ENCODE measurements around the gene CSTPP1.
"Not testable (repeated sequence)": the region's sequence is repeated elsewhere in the genome, so short reads cannot be mapped to it uniquely, and the experiment has no call there.

The CSTPP1 gene

DNA sequence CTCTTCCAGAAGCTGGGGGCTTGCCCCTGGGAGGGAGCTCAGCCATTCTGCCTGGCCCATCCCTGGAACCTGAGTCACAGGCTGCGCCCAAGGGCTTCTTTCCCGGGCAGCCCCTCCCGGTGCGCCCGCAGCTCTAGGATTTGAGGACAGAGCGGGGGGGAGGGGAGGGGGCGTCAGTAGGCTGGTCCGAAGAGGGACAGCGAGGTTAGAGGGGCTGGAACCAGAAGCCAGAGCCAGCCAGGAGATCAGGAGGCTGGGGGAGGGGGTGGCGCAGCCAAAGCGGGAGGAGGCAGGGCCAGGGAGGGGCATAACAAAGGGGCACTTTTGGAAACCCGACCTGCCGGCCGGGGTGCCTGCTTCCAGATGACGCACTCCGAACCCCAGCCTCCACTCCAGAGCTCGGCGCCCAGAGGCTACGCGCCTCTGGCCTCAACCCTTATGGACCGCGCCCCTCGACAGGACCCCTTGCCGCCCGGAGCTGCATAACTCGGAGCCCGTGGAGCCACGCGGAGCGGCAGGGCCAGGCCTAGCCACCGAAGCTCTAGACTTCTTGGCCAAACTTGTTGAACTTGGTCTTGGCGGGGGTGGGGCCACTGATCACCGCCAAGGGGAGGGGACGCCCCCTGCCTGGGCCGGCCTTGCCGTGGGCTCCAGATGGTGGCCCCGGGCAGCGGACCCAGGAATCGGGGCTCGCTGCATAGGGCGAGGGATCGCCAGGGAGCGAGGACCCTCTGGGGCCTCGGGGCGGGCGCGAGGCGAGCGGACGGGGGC is 248.9 kb downstream of the CSTPP1 start:
- DNase-seq = no peak

DNA sequence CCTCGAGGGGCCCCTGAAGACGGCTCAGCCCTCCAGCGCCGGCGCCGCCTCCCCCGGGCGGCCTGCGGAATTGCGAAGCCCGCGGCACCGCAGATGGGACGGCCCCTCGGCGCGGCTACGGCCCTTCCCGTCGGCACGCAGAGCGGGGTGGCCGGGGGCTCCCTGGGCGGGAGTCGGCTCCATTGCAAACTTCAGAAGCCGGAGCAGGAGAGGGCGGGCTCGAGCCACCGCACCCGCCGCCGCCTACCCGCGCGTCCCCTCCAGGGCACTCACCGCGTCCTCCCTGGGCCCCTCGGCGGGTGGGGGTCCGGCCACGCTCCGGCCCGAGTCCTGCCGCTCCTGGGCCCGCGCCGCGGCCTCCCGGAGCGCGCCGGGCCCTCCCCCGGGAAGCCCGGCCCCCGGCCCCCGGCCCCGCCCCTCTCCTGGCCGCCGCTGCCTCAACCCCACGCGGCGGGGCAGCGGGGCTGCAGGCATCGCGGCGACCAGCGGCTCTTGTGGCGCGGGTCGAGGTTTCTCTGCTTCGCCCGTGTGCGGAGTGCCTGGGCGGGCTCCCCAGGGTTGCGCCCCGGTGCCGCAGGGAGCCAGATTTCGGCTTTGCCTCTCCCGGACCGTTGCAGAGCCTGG is 249.6 kb downstream of the CSTPP1 start, which contains the start of gene PACSIN3:
PACSIN3 (minus strand) TSS at position 359 of the 624 bp plus-strand sequence. CDS start 3,707 bp downstream, outside the sequence.
- DNase-seq = peak; percentile 36

DNA sequence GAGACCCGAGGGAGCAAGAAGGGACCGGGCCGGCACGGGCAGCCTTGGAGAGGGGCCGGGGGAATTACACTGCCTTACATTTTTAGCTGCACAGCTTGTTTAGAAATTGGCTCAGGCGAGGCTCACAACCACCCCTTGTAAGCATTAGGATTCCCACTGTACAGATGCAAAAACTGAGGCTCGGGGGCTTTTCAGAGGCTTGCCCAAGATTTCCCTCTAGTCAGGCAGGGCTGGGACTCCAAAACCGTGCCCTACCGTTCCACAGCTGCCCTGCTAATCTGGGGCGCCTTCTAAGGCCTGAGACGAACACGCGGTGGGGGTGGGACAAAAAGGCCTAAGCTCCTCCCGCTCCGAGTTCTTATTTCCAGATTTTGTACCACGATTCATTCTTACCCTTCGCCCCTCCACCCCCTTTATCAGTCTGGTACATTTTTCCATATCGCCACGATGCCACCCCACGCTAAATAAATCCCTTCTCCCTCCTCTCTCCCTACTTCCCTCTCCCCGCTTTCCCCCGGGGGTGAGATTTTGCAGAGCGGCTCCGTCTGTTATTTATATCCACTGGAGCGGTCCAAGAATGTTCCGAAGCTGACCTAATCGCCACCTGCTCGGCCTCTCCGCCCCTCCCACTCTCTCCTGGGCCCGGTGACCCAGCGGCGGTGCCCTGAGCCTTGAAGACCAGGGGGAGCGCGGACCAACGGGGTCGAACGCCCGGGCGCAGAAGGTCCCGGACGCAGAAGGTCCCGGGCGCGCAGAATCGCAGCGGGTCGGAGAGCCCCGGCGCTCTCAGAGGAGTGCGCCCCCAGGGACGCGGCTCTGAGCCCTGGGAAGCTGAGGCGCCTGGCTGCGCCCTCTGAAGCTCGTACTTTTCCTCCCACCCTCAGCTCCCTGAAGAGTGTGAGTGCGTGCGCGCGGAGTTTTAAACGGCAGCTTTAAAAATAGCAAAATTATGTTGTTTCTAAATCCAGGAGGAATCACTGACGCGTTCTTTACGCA is 250.4 kb downstream of the CSTPP1 start:
- DNase-seq = peak; percentile 61

DNA sequence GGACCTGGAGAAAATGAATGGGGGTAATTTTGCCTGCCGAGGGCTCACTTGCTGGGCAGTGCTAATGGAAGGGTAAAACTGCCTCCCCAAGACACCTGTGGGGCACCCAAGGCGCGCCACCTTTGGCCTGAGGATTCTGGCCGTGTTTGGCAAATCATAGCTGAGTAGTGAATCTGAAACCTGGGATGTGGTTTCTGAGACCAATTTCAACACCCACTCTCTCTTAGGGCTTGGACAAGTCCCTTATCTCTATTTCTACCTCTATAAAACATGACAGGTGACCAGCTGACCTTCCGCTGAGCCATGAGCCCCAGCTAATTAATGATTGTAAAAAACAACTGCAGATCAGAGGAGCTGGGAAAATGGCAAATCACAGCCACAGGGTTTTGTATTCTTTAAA is 251.2 kb downstream of the CSTPP1 start:
- DNase-seq = no peak

DNA sequence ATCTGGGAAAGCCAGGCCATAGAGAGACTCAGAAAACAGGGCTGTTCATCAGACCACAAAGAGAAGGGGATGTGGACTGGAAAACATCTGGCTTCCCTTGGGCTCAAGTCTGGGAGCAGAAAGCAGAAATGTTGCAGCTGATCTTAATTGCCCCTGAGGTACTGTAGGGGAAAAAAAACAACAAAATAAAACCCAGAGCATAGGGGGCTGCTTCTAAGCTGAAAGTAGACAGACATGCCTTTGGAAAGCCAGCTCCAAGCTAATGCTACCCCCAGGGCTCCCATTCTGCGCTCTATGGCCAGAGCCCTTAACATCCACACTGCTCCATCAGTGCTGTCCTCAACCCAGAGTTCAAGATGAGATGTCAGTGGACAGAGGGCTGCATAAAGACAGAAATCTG is 251.7 kb downstream of the CSTPP1 start:
- DNase-seq = no peak

DNA sequence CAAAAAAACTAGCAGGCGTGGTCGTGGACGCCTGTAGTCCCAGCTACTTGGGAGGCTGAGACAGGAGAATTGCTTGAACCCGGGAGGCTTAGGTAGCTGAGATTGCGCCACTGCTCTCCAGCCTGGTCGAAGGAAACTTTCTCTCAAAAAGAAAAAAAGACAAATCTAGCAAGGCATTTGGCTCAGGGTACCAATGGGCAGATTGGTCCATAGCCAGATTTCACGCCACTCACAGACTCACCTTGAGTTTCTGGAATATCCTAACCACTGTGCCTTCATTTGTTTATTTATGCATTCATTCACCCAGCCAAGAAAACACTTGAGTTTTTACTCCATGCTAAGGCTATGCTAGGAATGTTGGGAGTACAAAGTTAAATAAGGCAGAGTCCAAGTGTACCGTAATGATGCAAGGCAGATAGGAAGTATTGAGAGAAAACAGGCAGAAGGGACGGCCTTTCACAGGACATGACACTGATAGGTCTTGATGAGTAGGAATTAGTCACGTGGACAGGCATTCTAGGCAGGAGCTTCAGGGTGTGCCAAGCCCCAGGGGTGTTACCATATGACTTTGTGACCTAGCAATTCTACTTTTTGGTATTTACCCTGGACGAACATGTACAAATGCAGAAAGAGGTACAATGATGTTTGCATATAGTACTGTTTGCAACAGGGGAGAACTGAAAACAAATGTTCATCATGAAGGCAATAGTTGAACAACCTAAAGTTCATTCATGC is 252.7 kb downstream of the CSTPP1 start:
- DNase-seq = no peak

DNA sequence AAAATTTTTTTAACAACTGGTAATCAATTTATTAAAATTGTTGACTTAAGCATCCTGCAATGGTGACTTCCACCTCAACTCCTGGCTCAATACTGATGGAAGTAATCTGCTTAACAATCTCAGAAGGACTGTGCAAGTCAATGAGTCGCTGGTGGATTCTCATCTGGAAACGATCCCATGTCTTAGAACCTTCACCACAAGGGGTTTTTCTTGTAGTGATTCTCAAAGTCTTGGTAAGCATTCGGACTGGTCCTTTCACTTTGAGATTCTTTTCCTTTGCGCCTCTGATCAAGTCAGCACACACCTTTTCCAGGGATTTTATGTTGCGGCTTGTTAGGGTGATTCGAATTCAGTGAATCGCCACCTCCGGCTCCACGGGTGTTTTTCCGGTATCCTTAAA is 254.6 kb downstream of the CSTPP1 start:
- not testable (repeated sequence) for DNase-seq

DNA sequence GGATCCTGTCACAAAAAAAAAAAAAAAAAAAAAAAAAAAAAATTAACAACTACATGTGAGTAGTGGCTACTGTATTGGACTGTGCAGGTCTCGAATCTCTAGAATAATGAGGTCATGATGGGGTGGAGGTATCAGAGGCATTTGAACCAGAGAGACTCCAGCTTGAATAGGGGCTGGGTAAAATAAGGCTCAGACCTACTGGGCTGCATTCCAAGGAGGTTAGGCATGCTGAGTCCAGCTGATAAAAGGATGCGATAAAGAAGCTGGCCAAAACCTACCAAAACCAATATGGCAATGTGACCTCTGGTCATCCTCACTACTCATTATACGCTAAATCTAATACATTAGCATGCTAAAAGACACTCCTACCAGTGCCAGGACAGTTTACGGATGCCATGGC is 255.6 kb downstream of the CSTPP1 start:
- no peak for DNase-seq

DNA sequence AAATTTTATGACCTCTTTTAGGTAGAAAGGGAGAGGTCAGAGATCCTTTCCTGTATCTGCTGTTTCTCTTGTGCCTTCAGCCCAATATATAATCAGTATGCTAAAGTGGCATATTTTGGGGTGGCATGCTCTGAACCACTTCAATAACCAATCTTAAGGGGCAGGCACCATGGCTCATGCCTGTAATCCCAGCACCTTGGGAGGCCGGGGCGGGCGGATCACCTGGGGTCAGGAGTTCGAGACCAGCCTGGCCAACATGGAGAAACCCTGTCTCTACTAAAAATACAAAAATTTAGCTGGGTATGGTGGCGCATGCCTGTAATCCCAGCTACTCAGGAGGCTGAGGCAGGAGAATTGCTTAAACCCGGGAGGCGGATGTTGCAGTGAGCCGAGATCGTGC is 261.6 kb downstream of the CSTPP1 start:
- DNase-seq = not testable (repeated sequence)

DNA sequence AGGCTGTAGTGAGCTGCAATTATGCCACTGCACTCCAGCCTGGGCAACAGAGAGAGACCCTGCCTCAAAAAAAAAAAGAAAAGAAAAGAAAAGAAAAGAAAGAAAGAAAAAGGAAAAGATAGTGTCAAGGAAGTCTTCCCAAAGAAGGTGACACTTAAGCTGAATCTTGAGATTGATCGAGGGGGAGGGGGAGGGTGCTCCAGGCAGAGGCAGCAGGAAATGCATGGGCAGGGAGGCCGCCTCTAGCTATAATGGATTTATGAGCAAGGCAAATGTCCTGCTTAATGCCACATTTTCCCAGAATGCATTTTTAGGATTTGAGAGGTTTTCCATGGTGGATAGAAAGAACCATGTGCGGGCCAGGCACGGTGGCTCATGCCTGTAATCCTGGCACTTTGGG is 264.5 kb downstream of the CSTPP1 start:
- no peak for DNase-seq

DNA sequence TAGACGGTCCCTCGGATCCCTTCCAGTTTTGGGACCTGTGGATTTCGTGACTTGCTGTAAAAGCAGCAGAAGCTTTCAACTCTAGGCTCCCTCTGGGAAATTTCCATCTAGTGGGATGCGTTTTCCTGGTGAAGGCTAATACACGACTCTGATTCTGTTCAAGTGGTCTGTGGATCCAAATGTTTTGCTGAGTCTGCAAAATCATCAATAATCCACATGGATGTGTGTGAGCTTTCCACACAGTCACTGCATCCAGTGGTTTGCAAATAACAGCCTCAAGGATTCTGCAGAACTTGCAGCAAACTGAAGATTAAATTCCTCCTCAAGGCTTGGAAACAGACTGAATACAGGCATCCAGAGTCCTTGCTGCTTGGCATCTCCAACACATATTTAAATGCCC is 266.0 kb downstream of the CSTPP1 start:
- DNase-seq = no peak

DNA sequence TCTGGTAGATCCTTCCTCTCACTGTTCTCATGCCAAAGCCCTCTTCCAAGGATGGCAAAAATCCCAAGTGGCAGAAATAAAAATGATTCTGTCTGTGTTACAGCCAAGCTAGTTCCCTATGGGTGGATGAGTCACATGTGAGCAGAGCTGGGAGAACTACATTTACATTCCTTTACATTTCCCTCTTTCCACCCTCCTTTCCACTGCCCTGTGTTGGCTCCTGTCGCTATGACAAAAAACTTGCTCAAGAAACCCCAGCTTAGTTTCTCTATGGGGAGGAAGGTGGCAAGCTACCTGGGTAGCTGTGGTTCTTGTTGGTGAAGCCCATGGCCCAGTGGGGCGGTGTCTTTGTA is 268.1 kb downstream of the CSTPP1 start:
- DNase-seq = no peak

DNA sequence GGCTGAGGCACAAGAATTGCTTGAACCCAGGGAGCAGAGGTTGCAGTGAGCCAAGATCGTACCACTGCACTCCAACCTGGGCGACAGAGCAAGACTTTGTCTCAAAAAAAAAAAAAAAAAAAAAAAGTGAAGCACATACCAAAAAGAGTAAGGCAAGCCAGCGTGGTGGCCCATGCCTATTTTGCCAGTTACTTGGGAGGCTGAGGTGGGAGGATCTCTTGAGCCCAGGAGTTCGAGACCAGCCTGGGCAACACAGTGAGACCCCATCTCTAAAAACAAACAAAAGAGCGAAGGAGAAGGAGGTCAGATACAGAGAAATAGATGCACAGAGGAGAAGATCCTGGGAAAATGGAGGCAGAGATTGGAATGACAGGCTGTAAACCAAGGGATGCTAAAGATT is 270.0 kb downstream of the CSTPP1 start:
- DNase-seq = not testable (repeated sequence)

DNA sequence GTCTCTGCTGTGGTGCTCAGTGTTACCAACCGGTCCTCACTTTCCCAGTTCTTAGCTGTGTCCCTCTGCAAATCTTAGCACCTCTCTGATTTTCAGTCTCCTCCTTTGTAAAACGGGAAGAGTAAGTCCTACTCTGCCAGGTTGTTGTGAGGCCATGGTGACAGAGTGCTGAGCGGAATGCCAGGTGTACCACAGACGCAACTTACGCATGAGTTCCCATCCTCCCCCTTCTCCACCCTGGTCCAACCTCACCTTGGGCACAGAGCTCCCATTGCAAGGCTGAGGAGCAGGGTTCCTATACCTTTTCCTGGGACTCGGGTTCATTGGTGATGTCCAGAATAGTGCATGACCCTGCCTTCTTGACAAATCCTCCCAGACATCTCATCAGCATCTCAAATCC is 270.9 kb downstream of the CSTPP1 start:
- DNase-seq = no peak

DNA sequence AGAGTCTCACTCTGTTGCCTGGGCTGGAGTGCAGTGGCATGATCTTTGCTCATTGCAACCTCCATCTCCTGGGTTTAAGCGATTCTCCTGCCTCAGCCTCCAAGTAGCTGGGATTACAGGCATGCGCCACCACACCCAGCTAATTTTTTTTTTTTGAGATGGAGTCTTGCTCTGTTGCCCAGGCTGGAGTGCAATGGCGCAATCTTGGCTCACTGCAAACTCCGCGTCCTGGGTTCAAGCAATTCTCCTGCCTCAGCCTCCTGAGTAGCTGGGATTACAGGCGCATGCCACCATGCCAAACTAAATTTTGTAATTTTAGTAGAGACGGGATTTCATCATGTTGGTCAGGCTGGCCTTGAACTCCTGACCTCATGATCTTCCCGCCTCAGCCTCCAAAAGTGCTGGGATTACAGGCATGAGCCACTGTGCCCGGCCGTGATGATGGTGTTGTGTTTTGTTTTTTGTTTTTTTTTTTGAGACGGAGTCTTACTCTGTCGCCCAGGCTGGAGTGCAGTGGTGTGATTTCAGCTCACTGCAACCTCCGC is 271.5 kb downstream of the CSTPP1 start:
- DNase-seq = not testable (repeated sequence)

DNA sequence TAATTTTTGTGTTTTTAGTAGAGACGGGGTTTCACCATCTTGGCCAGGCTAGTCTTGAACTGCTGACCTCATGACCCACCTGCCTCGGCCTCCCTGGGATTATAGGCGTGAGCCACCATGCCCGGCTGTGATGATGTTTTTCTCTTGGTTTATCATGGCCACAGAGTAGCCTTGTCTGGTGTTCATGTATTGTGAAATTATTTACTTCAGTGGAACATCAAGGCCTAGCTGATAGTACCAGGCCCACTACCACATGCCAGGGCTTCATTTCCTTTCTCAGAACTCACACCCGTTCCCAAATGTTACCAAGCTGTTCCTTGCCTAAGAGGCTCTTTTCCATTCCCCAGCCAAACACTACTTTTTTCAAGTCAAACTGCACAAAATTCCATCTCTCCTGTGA is 272.1 kb downstream of the CSTPP1 start:
- no peak for DNase-seq
